ENCODE measurements around the gene PIF1.
"Not testable (repeated sequence)": the region's sequence is repeated elsewhere in the genome, so short reads cannot be mapped to it uniquely, and the experiment has no call there.

Gene PIF1

DNA sequence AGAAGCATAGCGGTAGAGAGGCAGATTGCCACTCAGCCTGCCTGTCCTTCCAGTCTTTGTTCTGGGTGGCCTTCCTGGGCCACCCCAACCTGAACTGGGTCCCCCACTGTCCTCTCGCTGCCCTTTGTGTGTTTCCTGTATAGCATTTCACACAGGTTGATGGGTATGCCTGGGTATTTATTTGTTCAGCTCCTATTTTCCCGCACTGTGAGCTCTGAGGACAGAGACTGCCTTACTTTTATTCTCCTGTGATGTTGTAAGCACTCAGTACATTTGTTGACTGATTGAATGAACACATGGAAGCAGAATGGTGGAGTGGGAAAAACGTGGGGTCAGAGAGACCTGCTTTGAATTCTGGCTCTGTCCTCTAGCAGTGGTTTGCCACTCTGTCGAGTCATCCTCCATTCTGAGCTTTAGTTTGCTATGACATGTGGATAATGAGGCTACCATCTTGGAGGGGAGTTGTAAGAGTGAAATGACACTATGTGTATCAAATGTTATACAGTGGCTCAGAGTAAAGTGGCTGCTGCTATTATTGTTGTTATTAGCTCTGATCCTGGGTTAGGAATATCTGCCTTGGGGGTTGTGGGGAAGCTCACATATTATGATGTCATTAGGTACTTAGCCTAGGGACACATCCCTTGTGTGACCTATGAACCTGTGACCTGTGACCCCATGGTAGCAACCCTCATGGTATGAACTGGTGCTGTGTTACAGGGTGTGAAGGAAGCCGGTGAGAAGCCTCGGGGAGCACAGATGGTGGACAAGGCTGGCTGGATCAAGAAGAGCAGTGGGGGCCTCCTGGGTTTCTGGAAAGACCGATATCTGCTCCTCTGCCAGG lies 22.6 kb upstream of the PIF1 start:
- DNase-seq, result no peak

GRCh38 chr15:64847448-64847847 lies 22.0 kb upstream of the PIF1 start:
- no peak for DNase-seq

GRCh38 chr15:64847016-64847415 lies 21.6 kb upstream of the PIF1 start:
- DNase-seq, result no peak

GRCh38 chr15:64845831-64846595 lies 20.6 kb upstream of the PIF1 start:
- DNase-seq, result no peak

DNA sequence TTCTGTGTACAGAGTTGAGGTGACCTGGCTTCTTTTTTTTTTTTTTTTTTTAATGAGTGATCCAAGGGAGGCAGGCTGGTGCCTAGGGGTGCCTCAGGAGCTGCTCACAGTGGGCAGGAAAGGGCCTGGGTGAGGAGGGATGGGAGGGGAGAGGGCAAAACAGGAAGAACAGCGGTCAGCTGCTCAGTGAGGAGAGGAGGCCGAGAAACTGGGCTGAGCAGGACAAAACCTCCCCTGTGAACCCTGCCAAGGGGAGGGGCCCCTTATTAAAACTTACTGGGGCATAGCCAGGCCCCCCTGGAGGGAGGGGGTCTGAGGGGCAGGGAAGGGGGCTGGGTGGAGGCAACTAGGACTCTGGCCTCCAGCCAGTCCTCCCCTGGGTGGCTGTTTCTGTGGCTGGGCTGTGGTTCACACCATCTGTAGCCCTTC lies 19.8 kb upstream of the PIF1 start:
- DNase-seq, result peak in 33 of 51 donors; percentile 19 to 84 (median 55)

- no peak for DNase-seq
Observed at GRCh38 chr15:64844576-64845145, 19.2 kb upstream of the PIF1 start.

GRCh38 chr15:64843991-64844390 lies 18.5 kb upstream of the PIF1 start:
- peak in 2 of 51 donors; percentile 11 to 17 for DNase-seq

- DNase-seq, result peak in 4 of 51 donors; percentile 21 to 40 (median 28)
Observed at GRCh38 chr15:64842986-64843561, 17.6 kb upstream of the PIF1 start.

DNA sequence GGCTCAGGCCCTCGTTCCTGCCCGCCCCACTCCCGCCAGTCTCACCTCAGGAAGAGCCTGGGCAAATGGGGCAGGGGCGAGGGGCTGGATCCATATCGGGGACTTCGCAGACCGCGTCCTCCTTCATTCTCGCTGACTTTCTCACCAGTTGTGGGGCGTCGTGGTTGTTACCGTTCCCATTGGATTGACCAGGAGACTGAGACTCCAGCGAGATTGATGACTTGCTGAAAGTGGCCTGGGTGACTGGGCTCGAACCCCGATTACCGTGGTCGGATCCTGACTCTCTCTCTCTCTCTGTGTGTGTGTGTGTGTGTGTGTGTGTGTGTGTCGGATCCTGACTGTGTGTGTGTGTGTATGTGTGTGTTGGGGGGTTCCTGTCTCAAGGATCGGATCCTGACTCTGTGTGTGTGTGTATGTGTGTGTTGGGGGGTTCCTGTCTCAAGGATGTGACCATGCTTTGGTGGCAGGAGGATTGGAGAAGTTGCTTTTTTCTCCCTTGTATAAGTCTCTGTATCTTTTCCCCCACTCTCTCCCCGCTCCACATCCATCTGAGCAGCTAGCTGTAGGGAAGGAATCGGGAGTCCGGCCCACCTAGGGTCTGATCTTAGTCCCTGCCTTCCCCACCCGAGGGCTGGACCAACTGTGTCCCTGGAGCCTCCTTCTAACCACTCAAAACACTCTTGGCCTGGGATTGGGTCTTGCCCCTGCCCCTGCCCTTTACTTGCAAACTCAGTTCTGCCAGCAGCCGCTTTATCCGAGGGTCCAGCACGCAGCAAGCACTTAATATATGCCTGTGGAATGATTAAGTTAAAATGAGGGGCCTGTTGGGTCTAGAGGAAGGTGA lies 16.9 kb upstream of the PIF1 start:
- DNase-seq, result peak in 2 of 51 donors; percentile 36 to 42

DNA sequence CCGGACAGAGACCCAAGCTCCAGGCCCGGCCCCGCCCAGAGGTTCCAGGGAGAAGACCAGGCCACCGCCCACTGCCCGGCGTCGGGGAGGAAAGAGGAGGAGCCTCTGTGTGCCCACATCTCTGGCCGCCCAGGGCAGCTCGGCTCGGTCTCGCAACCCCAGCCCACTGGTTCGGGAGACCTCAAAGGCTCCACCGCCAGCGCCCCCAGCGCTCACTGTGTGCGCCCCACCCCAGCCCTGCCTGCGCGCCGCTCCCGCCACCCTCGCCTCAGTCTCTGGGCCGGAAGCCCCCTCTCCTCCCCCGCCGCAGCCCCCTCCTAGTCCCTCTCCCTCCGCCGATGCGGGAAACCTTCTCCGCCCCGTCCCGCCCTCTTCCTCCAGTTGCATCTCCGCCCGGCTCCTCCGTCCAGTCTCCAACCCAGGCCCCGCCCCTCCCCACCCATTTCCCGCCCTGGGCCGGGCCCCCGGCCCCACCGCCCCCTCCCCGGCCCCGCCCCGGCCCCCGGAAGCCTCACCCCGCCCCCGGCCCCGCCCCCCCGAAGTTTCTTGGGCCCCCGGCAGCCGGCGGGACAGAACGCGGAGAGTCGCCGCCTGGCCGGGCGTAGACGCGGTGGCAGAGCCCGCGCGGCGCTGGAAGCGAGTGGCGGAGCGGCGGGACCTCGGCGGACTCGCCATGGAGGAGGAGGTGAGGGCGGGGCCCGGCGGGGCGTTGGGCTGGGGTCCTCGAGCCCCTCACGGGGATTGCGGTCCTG lies 16.1 kb upstream of the PIF1 start, which contains the start of gene PLEKHO2:
PLEKHO2 (plus strand) TSS at position 572 of the 752 bp plus-strand sequence; CDS start at position 674, 102 bp downstream.
- DNase-seq, result peak; percentile 63 to 98 (median 92)

DNA sequence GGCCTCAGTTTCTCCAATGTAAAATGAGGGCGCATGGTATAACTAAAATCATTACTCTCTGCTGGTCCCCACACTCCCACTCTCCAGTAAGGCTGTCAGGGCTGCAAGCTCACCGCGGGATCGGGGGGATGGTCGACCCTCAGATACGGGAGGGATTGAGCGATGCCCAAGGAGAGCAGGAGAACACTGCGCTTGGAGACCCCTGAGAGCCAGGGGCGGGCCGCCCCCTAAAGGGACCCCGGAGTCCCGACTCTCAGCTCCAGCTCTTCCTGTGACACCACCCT lies 15.6 kb upstream of the PIF1 start:
- DNase-seq, result no peak

GRCh38 chr15:64837502-64837901 lies 12.1 kb upstream of the PIF1 start:
- peak in 1 of 51 donors; percentile 20 for DNase-seq

DNA sequence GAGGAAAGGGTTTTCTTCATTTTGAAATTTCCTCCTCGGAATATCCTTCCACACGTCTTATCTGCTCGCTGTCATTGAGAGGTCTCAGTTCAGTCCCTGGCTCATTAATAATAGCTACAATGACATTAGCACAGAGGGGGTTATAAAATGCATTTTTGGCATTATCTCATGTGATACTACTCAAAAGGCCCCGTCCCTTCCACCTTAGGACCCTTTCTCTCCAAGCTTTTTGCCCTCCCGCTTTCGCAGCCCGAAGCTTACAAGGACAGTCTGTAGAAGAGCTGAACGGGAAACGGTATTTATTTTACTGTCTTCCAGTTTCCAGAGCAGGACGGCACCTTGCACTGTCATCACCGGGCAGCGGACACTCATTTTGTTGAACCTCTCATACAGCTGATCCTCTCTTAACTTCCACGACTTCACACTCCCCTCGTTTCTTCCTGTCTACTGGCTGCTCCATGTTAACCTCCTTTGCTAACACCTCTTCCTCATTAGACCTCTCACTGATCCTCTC lies 10.6 kb upstream of the PIF1 start:
- peak in 1 of 51 donors; percentile 5 for DNase-seq

GRCh38 chr15:64833690-64834089 lies 8.2 kb upstream of the PIF1 start:
- no peak for DNase-seq

DNA sequence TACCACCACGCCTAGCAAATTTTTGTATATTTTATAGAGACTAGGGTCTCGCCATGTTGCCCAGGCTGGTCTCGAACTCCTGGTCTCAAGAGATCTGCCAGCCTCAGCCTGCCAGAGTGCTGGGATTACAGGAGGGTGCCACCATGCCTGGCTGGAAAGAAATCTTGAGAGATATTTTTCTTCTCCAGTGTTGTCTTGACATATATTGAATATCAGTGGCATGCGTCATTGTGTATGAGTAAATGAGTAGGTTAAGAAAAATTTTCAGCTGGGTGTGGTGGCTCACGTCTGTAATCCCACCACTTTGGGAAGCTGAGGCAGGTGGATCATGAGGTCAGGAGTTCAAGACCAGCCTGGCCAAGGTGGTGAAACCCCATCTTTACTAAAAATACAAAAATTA lies 3.5 kb upstream of the PIF1 start:
- no peak for DNase-seq

GRCh38 chr15:64824929-64825430 lies 467 bp downstream of the PIF1 start:
- DNase-seq, result peak in 1 of 51 donors; percentile 50

- DNase-seq, result no peak
Observed at GRCh38 chr15:64816452-64816851, 9.0 kb downstream of the PIF1 start.

DNA sequence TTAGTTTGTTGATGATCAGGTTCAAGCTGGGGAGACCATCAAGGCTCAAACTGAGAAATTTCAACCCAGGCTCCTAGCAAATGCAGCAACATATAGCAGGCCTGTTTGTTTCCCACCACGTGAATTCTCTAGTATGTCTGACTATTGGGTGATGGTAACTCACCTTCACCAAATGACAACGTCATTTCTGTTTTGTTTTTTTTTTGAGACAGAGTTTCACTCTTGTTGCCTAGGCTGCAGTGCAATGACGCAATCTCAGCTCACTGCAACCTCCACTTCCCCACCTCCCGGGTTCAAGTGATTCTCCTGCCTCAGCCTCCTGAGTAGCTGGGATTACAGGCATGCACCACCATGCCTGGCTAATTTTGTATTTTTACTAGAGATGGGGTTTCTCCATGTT lies 10.5 kb downstream of the PIF1 start:
- not testable (repeated sequence) for DNase-seq

DNA sequence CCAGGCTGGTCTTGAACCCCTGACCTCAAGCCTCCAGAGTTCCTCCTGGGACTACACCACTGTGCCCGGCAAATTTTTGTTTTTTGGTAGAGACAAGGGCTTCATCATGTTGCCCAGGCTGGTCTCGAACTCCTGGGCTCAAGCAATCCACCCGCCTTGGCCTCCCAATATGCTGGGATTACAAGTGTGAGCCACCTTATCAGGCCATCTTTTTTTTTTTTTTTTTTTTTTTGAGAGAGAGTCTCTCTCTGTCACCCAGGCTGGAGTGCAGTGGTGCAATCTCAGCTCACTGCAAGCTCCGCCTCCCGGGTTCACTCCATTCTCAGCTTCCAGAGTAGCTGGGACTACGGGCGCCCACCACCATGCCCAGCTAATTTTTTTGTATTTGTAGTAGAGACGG lies 11.2 kb downstream of the PIF1 start:
- not testable (repeated sequence) for DNase-seq

DNA sequence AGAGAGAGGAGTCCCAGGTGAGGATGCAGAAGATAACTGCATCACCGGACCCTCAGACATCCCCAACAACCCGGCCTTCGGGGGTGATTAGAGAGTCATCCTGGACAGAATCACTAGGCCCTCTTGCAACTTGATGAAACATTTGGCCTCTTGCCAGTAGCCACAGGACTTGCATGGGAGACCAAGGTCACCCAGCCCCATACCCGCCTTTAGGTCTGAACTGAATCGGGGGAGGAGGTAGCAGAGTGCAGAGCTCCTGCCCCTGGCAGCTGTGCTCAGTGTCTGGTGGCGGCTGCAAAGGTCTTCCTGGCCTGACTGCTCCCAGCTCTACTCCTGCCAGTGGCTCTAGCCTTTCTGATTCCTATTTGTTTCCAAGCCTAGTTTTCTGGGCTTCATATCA lies 12.4 kb downstream of the PIF1 start:
- no peak for DNase-seq
